Pancreas (tissue), 10 donors: ENCODE data around the gene PKP3. TPM values are rescaled to one million over a fixed set of nuclear protein-coding genes. Genes with fewer than 3 reads are reported as not detected.

Experiments used
- ATAC-seq, 4 donors: fragments of 200-7000 bp; cut with Tn5 transposase; one replicate each; pipeline versions ENCODE4 v1.8.0 to v1.9.1; 2020; ENCODE audit warnings: mild to moderate bottlenecking in 4 of 4, moderate library complexity in 4 of 4
- DNase-seq, 6 donors: peaks; one replicate each; pipeline ENCODE4 v3.0.0-alpha.2; 2020
- FAIRE-seq: peaks from 2 replicates; lab custom pipeline; 2012; peaks lifted over from hg19 to GRCh38; lab: Jason Lieb, UNC
- H3K27ac ChIP-seq, 4 donors: fragments of 200-600 bp; sonication (generic); 1 replicate in 3 of 4; 2 replicates in 1 of 4; pipeline versions ENCODE4 v1.5.0 to v1.8.0; 2020
- H3K27me3 ChIP-seq, 4 donors: fragments of 200-600 bp; one replicate each; pipeline ENCODE4 v1.8.0; 2021
- H3K36me3 ChIP-seq, 3 donors: fragments of 200-600 bp; sonication (generic) in 1 of 3; one replicate each; pipeline versions ENCODE4 v1.5.0 to v1.8.0; 2020 to 2021
- H3K4me1 ChIP-seq, 3 donors: fragments of 200-600 bp; one replicate each; pipeline ENCODE4 v1.8.0; 2021
- H3K4me3 ChIP-seq, 4 donors: fragments of 200-600 bp; sonication (generic) in 2 of 4; one replicate each; pipeline versions ENCODE4 v1.5.0 to v1.8.0; 2020 to 2021
- H3K9me3 ChIP-seq, 4 donors: fragments of 200-600 bp; one replicate each; pipeline ENCODE4 v1.8.0; 2021
- CTCF ChIP-seq, 4 donors: fragments of 200-600 bp; sonication (generic) in 3 of 4; IDR thresholded peaks; one replicate each; pipeline versions ENCODE4 v1.5.0 to v1.8.0; 2021; ENCODE audit warnings: antibody characterized with exemption in 4 of 4
- WGBS, 2 donors: extraction: QIAGEN DNeasy Blood & Tissue Kit; methylation state at CpG; one replicate each; pipeline ENCODE4 v1.1.7; 2013; 5-methylcytosine and 5-hydroxymethylcytosine counted together
- intact Hi-C, 3 donors: fragments of 100-400 bp; cut with DNase I; formaldehyde crosslinking; loops; one replicate each; pipeline versions ENCODE4 v1.11.1 to v1.14.2; 2022
- polyA plus RNA-seq, 2 donors: library from polyadenylated mRNA; stranded (reverse); fragments of 200-250 nt; gene quantifications; one replicate each; pipeline ENCODE4 v1.2.3, GENCODE V29; 2013
- total RNA-seq, 6 donors: library from RNA; stranded (reverse); fragmentation: NEBNext Ultra II Directional in 4 of 6; extraction: Animal tissue kit (Norgen Biotek cat#: 25700) in 4 of 6; gene quantifications; one replicate each; pipeline versions ENCODE4 v1.2.1 to v1.2.4, GENCODE V29; 2021 to 2023
- donor health status: healthy with polysubstance abuse.
- donor health status: DM: no; HTN: no; CAD: no; lungs with moderate emphysema.
- donor health status: DM: no; HTN: no; CAD: no.
- donor health status: control.
- donor health status: control.
- donor health status: Bipolar disorder and iron deficiency.
- donor health status: DM: yes; HTN: yes; CAD: no.
- donor health status: DM: no; HTN: no; CAD: no.
- donor health status: DM: no; HTN: no; CAD: no.
- donor health status: DM: yes; HTN: yes; CAD: no.

Gene PKP3
- total and polyA plus RNA-seq, 8 donors, result 23.4 to 50.5 (median 30.5) TPM

- Histone ChIP-seq H3K9me3 (no peaks in the 10 kb centered on the region), H3K4me3 (no peak overlapping the region), H3K4me1 (peaks cover 0 to 19% (median 0%) of the 10 kb centered on the region in 3 donors), H3K27me3 (no peaks in the 10 kb centered on the region), H3K36me3 (no peaks in the 10 kb centered on the region), H3K27ac (no peak overlapping the region)
- WGBS, 2 donors, result 27 to 37% methylated on average over 12 of the region's 12 CpGs
- FAIRE-seq, result no peak
- DNase-seq, result peak in 2 of 6 donors; percentile 46 to 57
- TF ChIP-seq CTCF (IDR thresholded peaks at IDR 0.05), result no peak
- intact Hi-C loops, result no loop called here
- no peak for ATAC-seq
These were observed 50.6 kb downstream of the PKP3 start for GRCh38 chr11:444396-445144.

- H3K9me3 ChIP-seq, result no peaks in the 10 kb centered on the region
- peaks cover 0 to 17% (median 0%) of the 10 kb centered on the region in 3 donors for H3K4me1 ChIP-seq
- intact Hi-C loops, result no loop called here
- DNase-seq (peak in 2 of 6 donors; percentile 53 to 64), FAIRE-seq (no peak), ATAC-seq (no peak)
- TF ChIP-seq CTCF (IDR thresholded peaks at IDR 0.05), result no peak
- no peak overlapping the region for H3K4me3 ChIP-seq
- no peak overlapping the region for H3K27ac ChIP-seq
- H3K27me3 ChIP-seq, result no peaks in the 10 kb centered on the region
- 67% methylated on average over 19 to 20 of the region's 20 CpGs for WGBS, 2 donors
- no peaks in the 10 kb centered on the region for H3K36me3 ChIP-seq
These were observed 52.0 kb downstream of the PKP3 start for GRCh38 chr11:445765-446588.

- ATAC-seq (no peak), FAIRE-seq (no peak), DNase-seq (peak in 2 of 6 donors; percentile 50 to 79)
- H3K27ac ChIP-seq, result no peak overlapping the region
- peaks cover 3 to 18% (median 7%) of the 10 kb centered on the region in 3 donors for H3K4me1 ChIP-seq
- no peaks in the 10 kb centered on the region for H3K27me3 ChIP-seq
- no peak for TF ChIP-seq CTCF (IDR thresholded peaks at IDR 0.05)
- no peaks in the 10 kb centered on the region for H3K36me3 ChIP-seq
- intact Hi-C loops, result no loop called here
- 68 to 75% methylated on average over 7 of the region's 7 CpGs for WGBS, 2 donors
- no peak overlapping the region for H3K4me3 ChIP-seq
- no peaks in the 10 kb centered on the region for H3K9me3 ChIP-seq
These were observed 52.9 kb downstream of the PKP3 start for GRCh38 chr11:446891-447290.

- Histone ChIP-seq H3K36me3 (no peaks in the 10 kb centered on the region), H3K27me3 (no peaks in the 10 kb centered on the region), H3K9me3 (no peaks in the 10 kb centered on the region), H3K4me1 (peaks cover 3 to 18% (median 7%) of the 10 kb centered on the region in 3 donors), H3K27ac (peak overlapping the region; percentile 67 to 92 (median 76)), H3K4me3 (peak overlapping the region; percentile 20 to 56 (median 44))
- peak; percentile 57 to 77 (median 69) for TF ChIP-seq CTCF (IDR thresholded peaks at IDR 0.05)
- ATAC-seq (peak; percentile 79 to 89 (median 84)), DNase-seq (peak; percentile 88 to 99 (median 95)), FAIRE-seq (no peak)
- intact Hi-C loops, result no loop called here
- WGBS, 2 donors, result 1 to 2% methylated on average over 52 to 55 of the region's 55 CpGs
These were observed 54.1 kb downstream of the PKP3 start for GRCh38 chr11:447923-448731.
